Measurements from ENCODE around the gene SCYL2.
"Not testable (repeated sequence)": the region's sequence is repeated elsewhere in the genome, so short reads cannot be mapped to it uniquely, and the experiment has no call there.

GRCh38 chr12:100231873-100232272 lies 35.1 kb upstream of the SCYL2 start:
- TF ChIP-seq POLR2A, CTCF (IDR thresholded peaks at IDR 0.05): not testable (repeated sequence)
